Measurements from ENCODE around the gene NOCT.
"Not testable (repeated sequence)": the region's sequence is repeated elsewhere in the genome, so short reads cannot be mapped to it uniquely, and the experiment has no call there.

- TF ChIP-seq POLR2A (IDR thresholded peaks at IDR 0.05; ENCODE audit: low read length); GATA1 (IDR thresholded peaks at IDR 0.05; ENCODE audit: low read depth, low read length): not testable (repeated sequence)
Measured at GRCh38 chr4:139029866-139030363, 14.3 kb downstream of the NOCT start.

Data from erythroblast (primary cell).